Measurements from ENCODE around the gene RND2. TPM values are rescaled to one million over a fixed set of nuclear protein-coding genes. Genes with fewer than 3 reads are reported as not detected.

RND2 gene
- polyA plus RNA-seq, 1 donor from 2014 or later: 30.3 TPM

Other genes starting within 250 kb of the RND2 start
- 0.80 TPM for gene WNK4, start 244.6 kb upstream of the RND2 start, polyA plus RNA-seq (ENCODE audit: insufficient read depth, low read depth, low replicate concordance)
- gene COA3, start 226.5 kb upstream of the RND2 start, polyA plus RNA-seq (ENCODE audit: insufficient read depth, low read depth, low replicate concordance): 139 TPM
- 0.31 TPM for gene CNTD1, start 226.4 kb upstream of the RND2 start, polyA plus RNA-seq (ENCODE audit: insufficient read depth, low read depth, low replicate concordance)
- 42.7 TPM for gene BECN1, start 200.9 kb upstream of the RND2 start, polyA plus RNA-seq (ENCODE audit: insufficient read depth, low read depth, low replicate concordance)
- gene PSME3, start 191.8 kb upstream of the RND2 start, polyA plus RNA-seq (ENCODE audit: insufficient read depth, low read depth, low replicate concordance): 137 TPM
- 0.31 TPM for gene AOC2, start 180.7 kb upstream of the RND2 start, polyA plus RNA-seq (ENCODE audit: insufficient read depth, low read depth, low replicate concordance)
- 1.1 TPM for gene AOC3, start 174.0 kb upstream of the RND2 start, polyA plus RNA-seq (ENCODE audit: insufficient read depth, low read depth, low replicate concordance)
- gene G6PC1, start 124.4 kb upstream of the RND2 start, polyA plus RNA-seq (ENCODE audit: insufficient read depth, low read depth, low replicate concordance): not detected
- 48.3 TPM for gene AARSD1, start 60.8 kb upstream of the RND2 start, polyA plus RNA-seq (ENCODE audit: insufficient read depth, low read depth, low replicate concordance)
- gene PTGES3L, start 45.2 kb upstream of the RND2 start, polyA plus RNA-seq (ENCODE audit: insufficient read depth, low read depth, low replicate concordance): 1.5 TPM
- gene RUNDC1, start 44.7 kb upstream of the RND2 start, polyA plus RNA-seq (ENCODE audit: insufficient read depth, low read depth, low replicate concordance): 16.7 TPM
- 3,023 TPM for gene RPL27, start 26.8 kb upstream of the RND2 start, polyA plus RNA-seq (ENCODE audit: insufficient read depth, low read depth, low replicate concordance)
- 15.5 TPM for gene IFI35, start 18.4 kb upstream of the RND2 start, polyA plus RNA-seq (ENCODE audit: insufficient read depth, low read depth, low replicate concordance)
- gene VAT1, start 2.8 kb upstream of the RND2 start, polyA plus RNA-seq (ENCODE audit: insufficient read depth, low read depth, low replicate concordance): 594 TPM
- 10.1 TPM for gene BRCA1, start 100.1 kb downstream of the RND2 start, polyA plus RNA-seq (ENCODE audit: insufficient read depth, low read depth, low replicate concordance)
- 94.1 TPM for gene NBR1, start 146.0 kb downstream of the RND2 start, polyA plus RNA-seq (ENCODE audit: insufficient read depth, low read depth, low replicate concordance)
- 2.0 TPM for gene TMEM106A, start 186.6 kb downstream of the RND2 start, polyA plus RNA-seq (ENCODE audit: insufficient read depth, low read depth, low replicate concordance)
- gene CCDC200, start 203.4 kb downstream of the RND2 start, polyA plus RNA-seq (ENCODE audit: insufficient read depth, low read depth, low replicate concordance): not detected
- gene RNU2-1, start 208.7 kb downstream of the RND2 start, polyA plus RNA-seq (ENCODE audit: insufficient read depth, low read depth, low replicate concordance): not detected

Data from brain (organoid and tissue), 1 donor.